NCI-H69 (cell line): ENCODE measurements around the gene GLP1R.
"Not testable (repeated sequence)": the region's sequence is repeated elsewhere in the genome, so short reads cannot be mapped to it uniquely, and the experiment has no call there.

ENCODE experiments used
- DNase-seq: peaks from one replicate; lab custom pipeline; 2025; lab: John Stamatoyannopoulos, UW

GLP1R gene

DNA sequence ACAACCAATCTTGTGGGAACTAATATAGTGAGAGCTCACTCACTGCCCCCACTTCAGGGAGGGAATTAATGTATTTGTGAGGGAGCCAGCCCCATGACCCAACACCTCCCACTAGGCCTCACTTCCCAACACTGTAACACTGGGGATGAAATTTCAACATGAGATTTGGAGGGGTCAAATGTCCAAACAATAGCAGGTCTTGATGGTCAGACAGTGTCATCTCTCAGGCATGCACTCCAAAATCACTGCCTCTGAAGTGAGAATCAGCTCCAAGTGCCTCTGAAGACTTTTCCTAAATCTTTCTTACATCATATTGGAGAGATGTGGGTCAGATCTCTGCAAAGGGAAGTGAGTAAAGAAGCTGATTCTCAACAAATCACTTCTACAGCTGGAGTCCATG is 80.3 kb downstream of the GLP1R start:
- DNase-seq = no peak

DNA sequence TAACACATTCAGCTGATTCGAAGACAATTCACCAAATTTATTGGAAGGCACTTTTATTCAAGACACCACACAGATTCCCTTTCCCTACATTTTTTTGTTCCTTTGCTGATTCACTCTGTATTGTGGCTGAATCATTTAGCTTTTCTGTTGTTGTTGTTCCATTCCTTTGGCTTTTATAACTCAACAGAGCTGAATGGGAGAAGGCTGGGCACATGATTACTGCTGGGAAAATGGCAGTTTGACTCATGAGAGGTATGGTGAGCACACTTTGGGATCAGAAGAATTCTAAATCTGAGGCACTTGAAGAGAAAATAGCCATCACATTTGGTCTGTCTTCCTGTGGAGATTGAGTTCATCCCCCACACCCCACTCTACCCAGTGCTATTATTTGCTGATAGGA is 82.1 kb downstream of the GLP1R start:
- no peak for DNase-seq

- not testable (repeated sequence) for DNase-seq
Measured at GRCh38 chr6:39134761-39135160, 86.2 kb downstream of the GLP1R start.

DNA sequence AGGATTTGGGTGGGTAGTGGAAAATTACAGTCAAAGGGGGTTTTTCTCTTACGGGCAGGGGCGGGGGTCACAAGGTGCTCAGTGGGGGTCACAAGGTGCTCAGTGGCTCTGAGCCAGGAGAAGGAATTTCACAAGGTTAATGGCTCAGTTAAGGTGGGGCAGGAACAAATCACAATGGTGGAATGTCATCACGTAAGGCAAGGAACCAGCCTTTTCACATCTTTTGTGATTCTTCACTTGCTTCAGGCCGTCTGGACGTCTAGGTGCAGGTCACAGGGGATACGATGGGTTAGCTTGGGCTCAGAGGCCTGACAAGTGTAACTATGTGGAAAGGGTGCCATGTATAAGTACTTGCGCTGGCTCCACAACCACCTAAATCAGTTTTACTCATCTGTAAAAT is 87.6 kb downstream of the GLP1R start:
- not testable (repeated sequence) for DNase-seq

DNA sequence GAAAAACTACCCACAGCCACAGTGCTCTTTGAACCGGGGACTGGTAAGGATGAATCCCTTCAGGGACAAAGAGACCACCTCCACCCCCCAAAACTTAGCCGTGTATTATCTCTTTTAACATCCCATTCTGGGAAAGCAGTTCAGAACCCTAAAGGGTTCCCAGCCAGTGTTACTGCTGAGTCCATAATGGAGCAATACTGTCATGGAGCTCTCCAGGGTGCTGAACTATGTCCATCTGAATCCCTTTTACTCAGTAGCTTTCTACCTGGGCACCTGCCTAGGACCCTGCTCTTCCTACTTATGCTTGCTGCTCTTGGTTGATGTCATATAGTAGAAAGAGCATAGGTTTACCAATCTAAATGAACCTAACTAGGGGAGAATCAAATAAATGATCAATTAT is 88.7 kb downstream of the GLP1R start:
- no peak for DNase-seq
